OCI-LY7 (cell line): ENCODE results near the gene ADCY1.

Source experiments
- EZH2phosphoT487 ChIP-seq: fragments of 200-600 bp; sonication (generic); IDR thresholded peaks from 2 replicates; pipeline ENCODE4 v1.6.1; 2018; ENCODE audit warnings: low read depth, borderline replicate concordance, mild to moderate bottlenecking, mixed run types, antibody characterized with exemption, low read length, moderate library complexity, mixed read lengths
- TF ChIP-seq, protein P1 (sequence below): fragments of 200-600 bp; sonication (generic); conservative IDR thresholded peaks from 2 replicates; pipeline ENCODE4 v1.5.1; 2014; ENCODE audit warnings: mild to moderate bottlenecking, antibody characterized with exemption, low read length, moderate library complexity, mixed read lengths

- TF ChIP-seq, protein P1, sequence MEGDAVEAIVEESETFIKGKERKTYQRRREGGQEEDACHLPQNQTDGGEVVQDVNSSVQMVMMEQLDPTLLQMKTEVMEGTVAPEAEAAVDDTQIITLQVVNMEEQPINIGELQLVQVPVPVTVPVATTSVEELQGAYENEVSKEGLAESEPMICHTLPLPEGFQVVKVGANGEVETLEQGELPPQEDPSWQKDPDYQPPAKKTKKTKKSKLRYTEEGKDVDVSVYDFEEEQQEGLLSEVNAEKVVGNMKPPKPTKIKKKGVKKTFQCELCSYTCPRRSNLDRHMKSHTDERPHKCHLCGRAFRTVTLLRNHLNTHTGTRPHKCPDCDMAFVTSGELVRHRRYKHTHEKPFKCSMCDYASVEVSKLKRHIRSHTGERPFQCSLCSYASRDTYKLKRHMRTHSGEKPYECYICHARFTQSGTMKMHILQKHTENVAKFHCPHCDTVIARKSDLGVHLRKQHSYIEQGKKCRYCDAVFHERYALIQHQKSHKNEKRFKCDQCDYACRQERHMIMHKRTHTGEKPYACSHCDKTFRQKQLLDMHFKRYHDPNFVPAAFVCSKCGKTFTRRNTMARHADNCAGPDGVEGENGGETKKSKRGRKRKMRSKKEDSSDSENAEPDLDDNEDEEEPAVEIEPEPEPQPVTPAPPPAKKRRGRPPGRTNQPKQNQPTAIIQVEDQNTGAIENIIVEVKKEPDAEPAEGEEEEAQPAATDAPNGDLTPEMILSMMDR: no peak
- TF ChIP-seq EZH2phosphoT487: no peak
These were observed 73.0 kb downstream of the ADCY1 start for GRCh38 chr7:45646996-45647825.
